ENCODE data around the gene ATP11A.

DNA sequence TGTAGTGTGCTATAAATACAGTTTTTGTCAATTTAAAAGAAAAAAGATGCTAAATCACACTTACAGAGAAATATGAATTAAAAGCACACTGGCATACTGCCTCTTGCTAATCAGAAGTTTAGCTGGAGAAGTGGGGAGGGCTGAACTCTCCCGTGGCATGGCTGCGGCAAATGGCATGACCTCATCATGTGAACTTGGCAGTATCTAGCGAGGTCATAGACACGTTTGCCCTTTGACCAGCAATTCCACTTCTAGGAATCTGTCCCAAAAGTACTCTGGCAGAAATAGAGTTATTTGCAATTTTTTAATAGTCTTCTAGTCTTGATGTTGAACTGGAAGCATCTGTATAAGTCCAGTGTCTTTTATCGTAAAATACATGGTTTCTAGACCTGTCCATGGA is 237.2 kb downstream of the ATP11A start:
- TF ChIP-seq, protein P1, sequence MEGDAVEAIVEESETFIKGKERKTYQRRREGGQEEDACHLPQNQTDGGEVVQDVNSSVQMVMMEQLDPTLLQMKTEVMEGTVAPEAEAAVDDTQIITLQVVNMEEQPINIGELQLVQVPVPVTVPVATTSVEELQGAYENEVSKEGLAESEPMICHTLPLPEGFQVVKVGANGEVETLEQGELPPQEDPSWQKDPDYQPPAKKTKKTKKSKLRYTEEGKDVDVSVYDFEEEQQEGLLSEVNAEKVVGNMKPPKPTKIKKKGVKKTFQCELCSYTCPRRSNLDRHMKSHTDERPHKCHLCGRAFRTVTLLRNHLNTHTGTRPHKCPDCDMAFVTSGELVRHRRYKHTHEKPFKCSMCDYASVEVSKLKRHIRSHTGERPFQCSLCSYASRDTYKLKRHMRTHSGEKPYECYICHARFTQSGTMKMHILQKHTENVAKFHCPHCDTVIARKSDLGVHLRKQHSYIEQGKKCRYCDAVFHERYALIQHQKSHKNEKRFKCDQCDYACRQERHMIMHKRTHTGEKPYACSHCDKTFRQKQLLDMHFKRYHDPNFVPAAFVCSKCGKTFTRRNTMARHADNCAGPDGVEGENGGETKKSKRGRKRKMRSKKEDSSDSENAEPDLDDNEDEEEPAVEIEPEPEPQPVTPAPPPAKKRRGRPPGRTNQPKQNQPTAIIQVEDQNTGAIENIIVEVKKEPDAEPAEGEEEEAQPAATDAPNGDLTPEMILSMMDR (IDR thresholded peaks at IDR 0.05) = no peak
- TF ChIP-seq POLR2A (IDR thresholded peaks at IDR 0.05) = no peak
